ENCODE data around the gene PECR. TPM values are rescaled to one million over a fixed set of nuclear protein-coding genes. Genes with fewer than 3 reads are reported as not detected.
"Not testable (repeated sequence)": the region's sequence is repeated elsewhere in the genome, so short reads cannot be mapped to it uniquely, and the experiment has no call there.

Gene PECR
- polyA plus RNA-seq, 12 donors, result 6.2 to 10.8 (median 8.3) TPM; not detected in 1

DNA sequence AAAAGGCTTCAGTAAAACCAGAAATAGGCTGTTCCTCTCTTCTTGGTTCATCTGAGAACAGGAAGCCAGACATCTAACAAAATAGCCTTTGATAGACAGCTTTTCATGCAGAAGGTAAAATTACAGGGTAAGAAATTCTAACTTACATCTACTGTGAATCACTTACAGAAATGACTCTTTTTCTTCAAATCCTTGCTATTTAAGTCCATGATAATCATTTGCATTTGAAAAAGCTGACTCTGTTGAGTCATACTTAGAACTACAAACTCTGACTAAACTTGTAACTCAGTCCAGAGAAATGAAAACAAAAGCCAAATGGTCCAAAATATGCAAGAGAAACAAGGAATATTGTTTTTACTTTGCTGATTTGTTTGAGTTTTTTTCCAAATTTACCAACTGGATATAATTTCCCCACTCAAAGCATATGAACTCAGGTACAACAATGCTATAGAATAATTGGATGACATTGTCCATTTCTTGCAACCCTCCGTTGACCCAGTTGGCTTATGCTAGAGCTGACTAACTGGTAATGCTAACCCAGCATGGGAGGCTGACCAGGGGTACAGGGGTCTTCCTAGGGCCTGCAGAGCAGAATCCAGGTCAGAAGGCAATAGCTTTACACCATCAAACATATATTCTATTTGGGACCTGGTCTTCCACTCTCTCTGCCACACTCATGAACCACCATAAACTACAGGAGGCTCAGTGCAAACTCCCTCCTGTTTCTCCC is 49.5 kb downstream of the PECR start:
- DNase-seq, result no peak

GRCh38 chr2:216030216-216030615 is 51.4 kb downstream of the PECR start:
- no peak for DNase-seq

GRCh38 chr2:216029416-216030129 is 52.0 kb downstream of the PECR start:
- no peak for DNase-seq

GRCh38 chr2:216024779-216025336 is 56.8 kb downstream of the PECR start:
- DNase-seq, result no peak

DNA sequence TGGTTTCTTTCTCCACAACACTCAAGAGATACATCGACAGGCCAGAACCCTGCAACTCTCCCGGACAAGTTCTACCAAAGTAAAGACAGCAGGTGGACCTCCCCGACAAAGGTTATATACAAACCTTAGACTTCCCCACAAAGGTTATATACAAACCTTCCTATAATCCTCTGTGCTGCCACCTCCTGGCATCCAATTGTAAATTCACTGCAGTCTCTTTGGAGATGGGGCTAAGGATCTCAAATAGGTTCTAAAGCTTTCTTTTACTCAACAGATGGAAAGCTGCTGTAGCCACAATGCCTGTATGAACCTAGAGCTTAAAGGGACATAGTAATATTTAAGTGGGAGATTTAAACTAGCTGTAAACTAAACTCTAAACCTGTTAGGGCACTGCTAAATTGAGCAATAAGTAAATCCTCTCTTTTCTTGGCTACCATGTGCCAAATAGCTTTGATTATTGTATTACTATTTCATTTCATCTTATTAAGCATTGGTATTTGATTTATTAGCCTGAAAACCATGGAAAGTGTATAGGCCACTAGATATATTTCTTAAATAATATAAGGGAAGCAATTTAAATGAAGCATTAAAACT is 58.5 kb downstream of the PECR start:
- no peak for DNase-seq

- DNase-seq, result no peak
Measured at GRCh38 chr2:216021768-216022565, 59.6 kb downstream of the PECR start.

DNA sequence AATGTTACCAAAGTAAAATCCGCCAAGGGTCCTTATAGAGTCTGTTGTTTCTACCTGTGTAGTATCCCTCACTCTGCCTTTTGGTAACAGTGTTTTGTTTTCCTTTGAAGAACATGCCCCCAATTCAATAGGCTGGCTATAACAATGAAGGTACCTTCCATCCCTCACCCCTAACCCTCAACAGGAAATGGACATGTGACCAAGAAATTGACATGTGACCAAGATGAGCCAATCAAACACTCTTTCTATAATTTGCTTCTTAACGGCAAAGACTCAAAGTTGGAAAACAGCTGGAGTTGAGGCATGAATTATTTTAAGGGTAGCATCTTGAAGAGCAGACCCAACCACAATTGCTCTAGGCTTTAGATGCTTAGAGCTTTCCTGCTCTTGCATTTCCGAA is 62.9 kb downstream of the PECR start:
- no peak for DNase-seq

GRCh38 chr2:216017365-216017764 is 64.2 kb downstream of the PECR start:
- DNase-seq, result no peak

GRCh38 chr2:216016581-216016980 is 65.0 kb downstream of the PECR start:
- DNase-seq, result no peak

DNA sequence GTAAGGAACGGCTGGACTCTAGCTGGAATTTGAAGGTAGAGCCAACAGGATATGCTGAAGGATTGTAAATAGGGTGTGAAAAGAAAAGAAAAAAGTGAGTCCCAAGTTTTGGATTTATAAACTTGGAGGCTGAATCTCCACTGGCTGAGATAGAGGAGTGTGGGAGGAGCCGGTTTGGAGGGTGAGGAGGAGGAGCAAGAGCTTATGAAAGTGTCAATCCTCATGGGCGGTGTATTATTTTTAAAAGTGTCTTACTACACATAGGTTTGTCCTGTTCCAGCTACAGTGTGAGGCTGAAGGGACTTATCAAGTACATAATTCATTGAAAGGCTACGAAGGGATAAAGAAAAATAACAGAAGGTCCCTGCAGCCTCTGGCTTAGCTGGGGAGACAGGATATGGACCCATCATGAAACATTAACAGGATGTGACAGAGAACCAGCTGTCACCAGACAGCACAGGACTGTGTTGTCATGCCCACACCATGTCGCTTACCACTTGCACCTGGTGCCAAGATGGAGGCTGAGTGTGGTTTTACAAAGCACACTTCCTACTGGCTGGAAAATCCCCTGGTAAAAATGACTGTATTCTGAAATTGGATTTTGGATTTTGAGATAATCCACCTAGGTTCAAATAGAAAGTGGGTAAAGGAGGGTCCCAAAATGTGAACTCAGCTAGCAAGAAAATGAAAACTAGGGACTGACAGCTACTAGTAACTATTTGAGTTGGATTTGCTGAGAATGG is 65.7 kb downstream of the PECR start:
- DNase-seq, result no peak

DNA sequence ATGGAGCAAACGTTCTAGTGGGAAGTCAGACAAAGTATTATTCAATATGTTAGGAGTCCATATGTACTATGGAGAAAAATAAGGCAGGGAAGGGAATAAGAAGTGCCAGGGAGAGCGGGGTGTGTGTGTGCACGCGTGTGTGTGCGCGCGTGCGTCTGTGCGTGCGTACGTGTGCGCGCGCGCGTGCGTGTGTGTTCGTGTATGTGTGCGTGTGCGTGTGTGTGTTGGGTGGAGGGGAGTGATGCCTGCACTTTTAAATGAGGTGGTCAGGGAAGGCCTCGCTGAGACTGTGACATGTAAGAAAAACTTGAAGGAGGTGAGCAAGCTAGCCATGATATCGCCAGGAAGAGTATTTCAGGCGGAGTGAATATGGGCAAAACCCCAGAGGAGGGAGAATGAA is 66.6 kb downstream of the PECR start:
- no peak for DNase-seq

GRCh38 chr2:216014006-216014405 is 67.6 kb downstream of the PECR start:
- DNase-seq, result no peak

- peak; percentile 61 for DNase-seq
Measured at GRCh38 chr2:216013080-216013909, 68.3 kb downstream of the PECR start, which contains the start of gene MREG. Gene MREG (minus strand): TSS chr2:216013551. CDS start chr2:216013327, 224 bp downstream.

- no peak for DNase-seq
Measured at GRCh38 chr2:216012830-216013079, 68.9 kb downstream of the PECR start.

- no peak for DNase-seq
Measured at GRCh38 chr2:216012133-216012829, 69.3 kb downstream of the PECR start.

DNA sequence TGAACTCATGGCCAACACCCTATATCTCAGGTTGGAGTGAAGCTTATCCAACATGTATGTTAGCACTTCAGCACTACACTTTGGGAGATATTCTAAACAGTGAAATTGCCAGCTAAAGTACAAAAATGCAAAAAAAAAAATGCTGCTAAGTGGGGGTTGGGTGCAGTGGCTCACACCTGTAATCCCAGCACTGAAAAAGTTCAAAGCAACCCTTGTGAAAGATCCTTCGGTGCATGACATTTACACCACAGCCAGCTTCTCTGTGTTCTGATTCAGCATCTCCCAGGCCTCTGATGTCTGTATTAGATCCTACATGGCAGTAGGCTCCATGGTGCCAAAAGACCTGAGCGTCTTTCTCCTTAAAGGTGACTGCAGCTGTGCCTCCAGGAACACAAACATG is 72.4 kb downstream of the PECR start:
- not testable (repeated sequence) for DNase-seq

DNA sequence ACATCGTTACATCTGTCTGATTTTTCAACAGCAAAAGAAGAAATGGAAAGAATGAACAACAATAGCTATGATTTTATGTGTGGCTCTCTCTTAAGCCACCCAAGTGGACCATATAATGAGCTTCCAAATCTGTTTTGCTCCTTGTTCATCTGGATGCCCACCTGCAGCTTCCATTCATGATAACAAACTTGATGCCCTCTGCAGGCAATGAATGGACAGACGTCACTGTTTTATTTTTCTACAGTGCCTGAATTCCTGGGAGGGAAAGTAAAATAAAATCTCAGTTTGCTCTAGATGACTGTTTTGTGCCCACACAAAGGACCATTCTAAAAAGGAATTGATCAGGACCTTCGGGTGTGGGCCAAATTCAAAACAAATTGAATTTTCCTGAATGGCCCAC is 73.2 kb downstream of the PECR start:
- no peak for DNase-seq

- DNase-seq, result no peak
Measured at GRCh38 chr2:216006164-216006663, 75.4 kb downstream of the PECR start.

DNA sequence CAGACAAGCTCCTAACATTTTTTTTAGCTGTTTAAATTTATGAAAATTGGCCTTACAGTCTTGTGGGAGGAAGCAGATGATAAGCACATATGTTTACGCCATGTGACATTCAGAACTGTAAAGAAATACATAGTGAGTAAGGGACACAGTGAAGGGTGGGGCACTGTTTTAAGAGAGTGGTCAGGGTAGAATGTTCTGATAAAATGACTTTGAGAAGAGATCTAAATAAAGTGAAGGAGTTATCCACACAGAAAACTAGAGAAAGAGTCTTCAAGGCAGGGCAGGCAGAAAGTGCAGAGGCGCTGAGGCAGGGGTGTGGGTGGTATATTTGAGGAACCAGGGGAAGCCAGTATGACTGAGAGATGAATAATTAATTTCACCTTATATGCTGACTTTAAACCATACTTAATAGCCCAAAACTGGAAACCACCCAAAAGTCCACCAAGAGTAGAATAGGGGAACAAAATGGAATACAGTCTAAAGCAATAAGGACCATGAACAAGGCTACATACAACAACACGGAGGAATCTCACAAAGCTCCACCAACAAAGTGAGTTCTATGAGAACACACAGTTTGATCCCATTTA is 76.8 kb downstream of the PECR start:
- DNase-seq, result no peak

All from muscle of arm (tissue), 12 donors.